CD14-positive monocyte (primary cell): Measurements from ENCODE around the gene PRICKLE1. TPM values are rescaled to one million over a fixed set of nuclear protein-coding genes. Genes with fewer than 3 reads are reported as not detected.

Source experiments
- DNase-seq, 3 donors: peaks; one replicate each; pipeline ENCODE4 v3.0.0-alpha.2; 2011 to 2022
- H2AFZ ChIP-seq: 2 replicates; pipeline ENCODE4 v1.6.0; 2012; ENCODE audit warnings: mild to moderate bottlenecking, low read depth, low read length, inconsistent platforms; ENCODE audit not compliant: insufficient read depth, poor library complexity, severe bottlenecking
- H3K27ac ChIP-seq, 2 donors: 1 replicate in 1 of 2; 2 replicates in 1 of 2; pipeline ENCODE4 v1.5.1; 2012 to 2013; ENCODE audit warnings: low read length in 2 of 2, control low read depth in 1 of 2, inconsistent platforms in 1 of 2, low read depth in 1 of 2, mild to moderate bottlenecking in 1 of 2
- H3K27me3 ChIP-seq, 2 donors: one replicate each; pipeline versions ENCODE4 v1.6.0 to v1.6.1; 2011 to 2013; ENCODE audit warnings: low read length in 2 of 2; ENCODE audit not compliant: control insufficient read depth in 2 of 2, insufficient read depth in 2 of 2
- H3K36me3 ChIP-seq, 2 donors: replicated peaks in 1 of 2; 1 replicate in 1 of 2; 2 replicates in 1 of 2; pipeline versions ENCODE4 v1.5.1 to v1.6.1; 2012 to 2013; ENCODE audit warnings: low read length in 2 of 2, control low read depth in 1 of 2, inconsistent platforms in 1 of 2, mild to moderate bottlenecking in 1 of 2; ENCODE audit not compliant: insufficient read depth in 2 of 2, control insufficient read depth in 1 of 2
- H3K4me1 ChIP-seq, 2 donors: 1 replicate in 1 of 2; 2 replicates in 1 of 2; pipeline versions ENCODE4 v1.5.1 to v1.6.1; 2012 to 2013; ENCODE audit warnings: low read length in 2 of 2, control low read depth in 1 of 2, inconsistent platforms in 1 of 2, mild to moderate bottlenecking in 1 of 2, moderate library complexity in 1 of 2; ENCODE audit not compliant: insufficient read depth in 2 of 2, control insufficient read depth in 1 of 2
- H3K4me2 ChIP-seq: replicated peaks from 2 replicates; pipeline ENCODE3; 2012; ENCODE audit warnings: low read length, moderate library complexity, mild to moderate bottlenecking; ENCODE audit not compliant: poor library complexity, severe bottlenecking; ENCODE audit errors: extremely low read depth
- H3K4me3 ChIP-seq, 3 experiments: fragments of 200-600 bp in 1 of 3; sonication (generic) in 1 of 3; replicated peaks in 1 of 3; 1 replicate in 2 of 3; 2 replicates in 1 of 3; pipeline ENCODE4 v1.5.1; 2011 to 2013; ENCODE audit warnings: low read length in 3 of 3, mild to moderate bottlenecking in 3 of 3, control low read depth in 2 of 3, low read depth in 2 of 3, inconsistent platforms in 1 of 3, moderate library complexity in 1 of 3
- H3K79me2 ChIP-seq: 2 replicates; pipeline ENCODE4 v1.6.0; 2012; ENCODE audit warnings: mild to moderate bottlenecking, control low read depth, inconsistent platforms, low read length, moderate library complexity; ENCODE audit not compliant: insufficient read depth
- H3K9ac ChIP-seq: 2 replicates; pipeline ENCODE4 v1.6.0; 2017; ENCODE audit warnings: low read length, mild to moderate bottlenecking; ENCODE audit not compliant: insufficient read depth, poor library complexity, severe bottlenecking
- H3K9me3 ChIP-seq, 2 donors: replicated peaks in 1 of 2; 1 replicate in 1 of 2; 2 replicates in 1 of 2; pipeline versions ENCODE4 v1.5.1 to v1.6.1; 2012 to 2013; ENCODE audit warnings: low read length in 2 of 2, control low read depth in 1 of 2; ENCODE audit not compliant: control insufficient read depth in 1 of 2, insufficient read depth in 1 of 2
- H4K20me1 ChIP-seq: 2 replicates; pipeline ENCODE4 v1.6.0; 2012; ENCODE audit warnings: mild to moderate bottlenecking, low read length, control low read depth, moderate library complexity; ENCODE audit not compliant: insufficient read depth
- H3K27ac Mint-ChIP-seq, 7 donors: one replicate each; pipeline ENCODE4 v1.8.0; 2020; ENCODE audit warnings: mild to moderate bottlenecking in 7 of 7, mixed read lengths in 7 of 7, moderate library complexity in 6 of 7, inconsistent platforms in 2 of 7
- H3K27me3 Mint-ChIP-seq, 3 donors: one replicate each; pipeline ENCODE4 v1.8.0; 2021 to 2022; ENCODE audit warnings: low read depth in 3 of 3, mild to moderate bottlenecking in 3 of 3, mixed read lengths in 3 of 3, moderate library complexity in 3 of 3, inconsistent platforms in 1 of 3
- H3K36me3 Mint-ChIP-seq, 2 donors: one replicate each; pipeline ENCODE4 v1.8.0; 2020; ENCODE audit warnings: mixed read lengths in 2 of 2, inconsistent platforms in 1 of 2, mild to moderate bottlenecking in 1 of 2
- H3K4me1 Mint-ChIP-seq: one replicate; pipeline ENCODE4 v1.8.0; 2020; ENCODE audit warnings: mild to moderate bottlenecking, mixed read lengths
- H3K4me3 Mint-ChIP-seq, 2 donors: one replicate each; pipeline ENCODE4 v1.8.0; 2020; ENCODE audit warnings: mild to moderate bottlenecking in 2 of 2, mixed read lengths in 2 of 2, moderate library complexity in 1 of 2
- H3K9me3 Mint-ChIP-seq, 7 donors: one replicate each; pipeline ENCODE4 v1.8.0; 2020 to 2022; ENCODE audit warnings: mixed read lengths in 7 of 7, mild to moderate bottlenecking in 6 of 7, moderate library complexity in 6 of 7, inconsistent platforms in 2 of 7
- CTCF ChIP-seq: fragments of 200-600 bp; IDR thresholded peaks from one replicate; pipeline ENCODE4 v1.8.0; 2022; ENCODE audit warnings: antibody characterized with exemption, mild to moderate bottlenecking
- WGBS: methylation state at CpG from one replicate; pipeline ENCODE4 v1.1.5; 2013; ENCODE audit warnings: missing lambda C conversion rate; ENCODE audit not compliant: insufficient coverage; 5-methylcytosine and 5-hydroxymethylcytosine counted together
- intact Hi-C, 2 donors: fragments of 100-400 bp; cut with micrococcal nuclease; formaldehyde crosslinking; loops; one replicate each; pipeline versions ENCODE4 v1.15.0 to v1.15.1; 2023
- polyA plus RNA-seq, 3 donors: library from polyadenylated mRNA; depleted of rRNA in 1 of 3; unstranded in 2 of 3; stranded (reverse) in 1 of 3; fragments of 300-500 nt in 2 of 3; fragments of >200 nt in 1 of 3; fragmentation: Illumina TruSeq in 2 of 3; gene quantifications; 1 replicate in 2 of 3; 2 replicates in 1 of 3; pipeline ENCODE4 v1.2.3, GENCODE V29; 2012 to 2021

Gene PRICKLE1
- polyA plus RNA-seq, 3 donors: 1.3 to 5.1 (median 2.6) TPM

- intact Hi-C loops: no loop called here
- Histone ChIP-seq H3K36me3 (no peaks in the 10 kb centered on the region), H3K27me3 (no peaks in the 10 kb centered on the region), H3K4me3 (no peak overlapping the region), H3K4me2 (no peak overlapping the region), H3K9me3 (no peaks in the 10 kb centered on the region), H3K27ac (no peak overlapping the region), H3K9ac (no peak overlapping the region), H3K79me2 (no peaks in the 10 kb centered on the region), H3K4me1 (no peaks in the 10 kb centered on the region), H4K20me1 (no peaks in the 10 kb centered on the region), H2AFZ (no peak overlapping the region)
- H3K9me3 Mint-ChIP-seq: no peaks in the 10 kb centered on the region
- H3K27ac Mint-ChIP-seq: no peak overlapping the region
- 61% methylated on average over 5 of the region's 5 CpGs for WGBS
- DNase-seq: no peak
- TF ChIP-seq CTCF: no peak
- peaks cover 1 to 8% (median 3%) of the 10 kb centered on the region in 3 donors for H3K27me3 Mint-ChIP-seq
- H3K36me3 Mint-ChIP-seq: no peaks in the 10 kb centered on the region
- H3K4me3 Mint-ChIP-seq: no peak overlapping the region
- H3K4me1 Mint-ChIP-seq: no peaks in the 10 kb centered on the region
Measured at GRCh38 chr12:42504049-42504448, 85.5 kb downstream of the PRICKLE1 start.

- Histone ChIP-seq H3K36me3 (no peaks in the 10 kb centered on the region), H3K9me3 (no peaks in the 10 kb centered on the region), H3K4me2 (no peak overlapping the region), H3K4me1 (no peaks in the 10 kb centered on the region), H3K79me2 (no peaks in the 10 kb centered on the region), H2AFZ (no peak overlapping the region), H3K9ac (no peak overlapping the region), H4K20me1 (no peaks in the 10 kb centered on the region), H3K4me3 (no peak overlapping the region), H3K27me3 (no peaks in the 10 kb centered on the region), H3K27ac (no peak overlapping the region)
- TF ChIP-seq CTCF: no peak
- H3K4me1 Mint-ChIP-seq: no peaks in the 10 kb centered on the region
- H3K27me3 Mint-ChIP-seq: peaks cover 1 to 9% (median 3%) of the 10 kb centered on the region in 3 donors
- no CpG with 5 or more reads among the region's 6 CpGs for WGBS
- H3K36me3 Mint-ChIP-seq: no peaks in the 10 kb centered on the region
- peaks cover 0 to 1% (median 0%) of the 10 kb centered on the region in 7 donors for H3K9me3 Mint-ChIP-seq
- intact Hi-C loops: no loop called here
- H3K4me3 Mint-ChIP-seq: no peak overlapping the region
- H3K27ac Mint-ChIP-seq: no peak overlapping the region
- no peak for DNase-seq
Measured at GRCh38 chr12:42502682-42503081, 86.9 kb downstream of the PRICKLE1 start.
